Measurements from ENCODE around the gene YES1. TPM values are rescaled to one million over a fixed set of nuclear protein-coding genes. Genes with fewer than 3 reads are reported as not detected.
"Not testable (repeated sequence)": the region's sequence is repeated elsewhere in the genome, so short reads cannot be mapped to it uniquely, and the experiment has no call there.

Gene YES1
- total and polyA plus RNA-seq, 5 donors: 9.2 to 25.9 (median 25.0) TPM

DNA sequence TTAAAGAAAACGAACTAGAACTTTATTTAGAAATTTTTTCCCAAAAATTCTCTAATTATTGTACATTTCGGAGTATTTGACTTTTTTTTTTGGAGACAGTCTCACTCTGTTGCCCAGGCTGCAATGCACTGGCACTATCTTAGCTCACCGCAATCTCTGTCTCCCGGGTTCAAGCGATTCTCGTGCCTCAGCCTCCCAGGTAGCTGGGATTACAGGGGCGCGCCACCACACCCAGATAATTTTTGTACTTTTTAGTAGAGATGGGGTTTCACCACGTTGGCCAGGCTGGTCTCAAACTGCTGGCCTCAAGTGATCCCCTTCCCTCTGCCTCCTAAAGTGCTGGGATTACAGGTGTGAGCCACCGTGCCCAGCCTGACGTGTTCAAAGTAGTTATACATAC is 2.8 kb downstream of the YES1 start:
- ATAC-seq; DNase-seq; H3K9me3 ChIP-seq (ENCODE audit: control insufficient read depth, low read length); H3K27me3 ChIP-seq (ENCODE audit: control insufficient read depth, insufficient read depth); intact Hi-C loops (cut with DNase I); H3K27ac ChIP-seq (ENCODE audit: low read length); H3K4me3 ChIP-seq (ENCODE audit: low read length); H3K4me1 ChIP-seq (ENCODE audit: control insufficient read depth, insufficient read depth, low read length): not testable (repeated sequence)
- WGBS: 95% methylated on average over 11 of the region's 11 CpGs

DNA sequence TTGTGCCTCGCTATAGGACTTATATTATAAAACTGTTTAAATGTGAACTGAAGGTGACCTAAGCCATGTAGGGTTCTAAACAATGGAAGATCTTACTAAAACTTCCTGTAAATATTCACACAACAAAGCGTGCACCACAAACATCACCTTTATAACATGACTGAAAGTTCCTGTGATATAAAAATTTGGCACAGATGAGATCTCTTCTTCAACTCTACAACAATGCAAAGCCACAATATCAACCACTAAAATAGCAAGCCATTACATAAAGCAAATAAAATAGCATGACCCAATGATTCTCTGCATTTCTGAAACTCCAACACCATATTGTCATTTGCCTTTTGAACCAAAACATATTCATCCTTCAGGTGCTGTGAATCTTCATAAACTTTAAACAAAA is 3.5 kb downstream of the YES1 start:
- H3K4me1 ChIP-seq (ENCODE audit: control insufficient read depth, insufficient read depth, low read length): no peaks in the 10 kb centered on the region
- ATAC-seq (no peak), DNase-seq (no peak)
- no peaks in the 10 kb centered on the region for H3K9me3 ChIP-seq (ENCODE audit: control insufficient read depth, low read length)
- no peak overlapping the region for H3K27ac ChIP-seq (ENCODE audit: low read length)
- 61% methylated on average over 2 of the region's 2 CpGs for WGBS
- intact Hi-C loops (cut with DNase I): no loop called here
- peak overlapping the region; percentile 30 for H3K4me3 ChIP-seq (ENCODE audit: low read length)
- H3K27me3 ChIP-seq (ENCODE audit: control insufficient read depth, insufficient read depth): no peaks in the 10 kb centered on the region

- no peaks in the 10 kb centered on the region for H3K9me3 ChIP-seq (ENCODE audit: control insufficient read depth, low read length)
- intact Hi-C loops (cut with DNase I): no loop called here
- no peaks in the 10 kb centered on the region for H3K4me1 ChIP-seq (ENCODE audit: control insufficient read depth, insufficient read depth, low read length)
- WGBS: 18% methylated on average over 5 of the region's 5 CpGs
- DNase-seq (peak in 1 of 3 donors; percentile 49), ATAC-seq (peak in 1 of 2 donors; percentile 22)
- H3K27me3 ChIP-seq (ENCODE audit: control insufficient read depth, insufficient read depth): no peaks in the 10 kb centered on the region
- peak overlapping the region; percentile 76 for H3K27ac ChIP-seq (ENCODE audit: low read length)
- peak overlapping the region; percentile 30 for H3K4me3 ChIP-seq (ENCODE audit: low read length)
Measured at GRCh38 chr18:808086-808485, 4.0 kb downstream of the YES1 start.

- no peaks in the 10 kb centered on the region for H3K9me3 ChIP-seq (ENCODE audit: control insufficient read depth, low read length)
- H3K4me3 ChIP-seq (ENCODE audit: low read length): peak overlapping the region; percentile 10
- H3K27ac ChIP-seq (ENCODE audit: low read length): no peak overlapping the region
- no peaks in the 10 kb centered on the region for H3K27me3 ChIP-seq (ENCODE audit: control insufficient read depth, insufficient read depth)
- intact Hi-C loops (cut with DNase I): no loop called here
- DNase-seq: no peak
- ATAC-seq: no peak
- H3K4me1 ChIP-seq (ENCODE audit: control insufficient read depth, insufficient read depth, low read length): no peaks in the 10 kb centered on the region
- 68% methylated on average over 2 of the region's 2 CpGs for WGBS
Measured at GRCh38 chr18:805755-806110, 6.3 kb downstream of the YES1 start.

GRCh38 chr18:805008-805754 is 6.9 kb downstream of the YES1 start:
- ATAC-seq: no peak
- Histone ChIP-seq H3K4me1 (ENCODE audit: control insufficient read depth, insufficient read depth, low read length) (peaks cover under 1% of the 10 kb centered on the region), H3K27ac (ENCODE audit: low read length) (no peak overlapping the region), H3K27me3 (ENCODE audit: control insufficient read depth, insufficient read depth) (no peaks in the 10 kb centered on the region), H3K4me3 (ENCODE audit: low read length) (peak overlapping the region; percentile 10), H3K9me3 (ENCODE audit: control insufficient read depth, low read length) (no peaks in the 10 kb centered on the region)
- intact Hi-C loops (cut with DNase I): no loop called here
- DNase-seq: no peak
- WGBS: 61% methylated on average over 5 of the region's 5 CpGs

- H3K4me1 ChIP-seq (ENCODE audit: control insufficient read depth, insufficient read depth, low read length): peaks cover 1% of the 10 kb centered on the region
- no peak overlapping the region for H3K27ac ChIP-seq (ENCODE audit: low read length)
- intact Hi-C loops (cut with DNase I): no loop called here
- no peak for ATAC-seq
- WGBS: 74% methylated on average over 3 of the region's 3 CpGs
- no peak for DNase-seq
- no peaks in the 10 kb centered on the region for H3K27me3 ChIP-seq (ENCODE audit: control insufficient read depth, insufficient read depth)
- no peaks in the 10 kb centered on the region for H3K9me3 ChIP-seq (ENCODE audit: control insufficient read depth, low read length)
- H3K4me3 ChIP-seq (ENCODE audit: low read length): no peak overlapping the region
Measured at GRCh38 chr18:801137-801536, 10.9 kb downstream of the YES1 start.

GRCh38 chr18:799943-800342 is 12.1 kb downstream of the YES1 start:
- Histone ChIP-seq H3K27ac (ENCODE audit: low read length) (no peak overlapping the region), H3K27me3 (ENCODE audit: control insufficient read depth, insufficient read depth) (no peaks in the 10 kb centered on the region), H3K4me3 (ENCODE audit: low read length) (no peak overlapping the region), H3K4me1 (ENCODE audit: control insufficient read depth, insufficient read depth, low read length) (peaks cover 1% of the 10 kb centered on the region), H3K9me3 (ENCODE audit: control insufficient read depth, low read length) (no peaks in the 10 kb centered on the region)
- DNase-seq (no peak), ATAC-seq (no peak)
- WGBS: 96% methylated on average over 1 of the region's 1 CpG
- intact Hi-C loops (cut with DNase I): no loop called here

DNA sequence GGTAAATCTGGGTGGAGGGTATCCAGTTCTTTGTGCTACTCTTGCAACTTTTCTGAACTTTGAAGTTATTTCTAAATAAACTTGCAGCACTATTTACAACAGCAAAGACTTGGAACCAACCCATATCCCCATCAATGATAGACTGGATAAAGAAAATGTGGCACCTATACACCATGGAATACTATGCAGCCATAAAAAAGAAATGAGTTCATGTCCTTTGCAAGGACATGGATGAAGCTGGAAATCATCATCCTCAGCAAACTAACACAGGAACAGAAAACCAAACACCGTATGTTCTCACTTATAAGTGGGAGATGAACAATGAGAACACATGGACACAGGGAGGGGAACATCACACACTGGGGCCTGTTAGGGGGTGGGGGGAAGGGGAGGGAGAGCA is 16.7 kb downstream of the YES1 start:
- intact Hi-C loops (cut with DNase I); H3K9me3 ChIP-seq (ENCODE audit: control insufficient read depth, low read length); DNase-seq; H3K4me1 ChIP-seq (ENCODE audit: control insufficient read depth, insufficient read depth, low read length); H3K27ac ChIP-seq (ENCODE audit: low read length); ATAC-seq; H3K4me3 ChIP-seq (ENCODE audit: low read length); H3K27me3 ChIP-seq (ENCODE audit: control insufficient read depth, insufficient read depth): not testable (repeated sequence)
- 92% methylated on average over 1 of the region's 1 CpG for WGBS

- Histone ChIP-seq H3K4me1 (ENCODE audit: control insufficient read depth, insufficient read depth, low read length) (peaks cover 10% of the 10 kb centered on the region), H3K27me3 (ENCODE audit: control insufficient read depth, insufficient read depth) (no peaks in the 10 kb centered on the region), H3K9me3 (ENCODE audit: control insufficient read depth, low read length) (no peaks in the 10 kb centered on the region), H3K4me3 (ENCODE audit: low read length) (no peak overlapping the region), H3K27ac (ENCODE audit: low read length) (no peak overlapping the region)
- WGBS: 90% methylated on average over 1 of the region's 1 CpG
- no peak for ATAC-seq
- intact Hi-C loops (cut with DNase I): no loop called here
- no peak for DNase-seq
Measured at GRCh38 chr18:789397-789796, 22.6 kb downstream of the YES1 start.

- 87% methylated on average over 1 of the region's 1 CpG for WGBS
Measured at GRCh38 chr18:785242-785641, 26.8 kb downstream of the YES1 start.

DNA sequence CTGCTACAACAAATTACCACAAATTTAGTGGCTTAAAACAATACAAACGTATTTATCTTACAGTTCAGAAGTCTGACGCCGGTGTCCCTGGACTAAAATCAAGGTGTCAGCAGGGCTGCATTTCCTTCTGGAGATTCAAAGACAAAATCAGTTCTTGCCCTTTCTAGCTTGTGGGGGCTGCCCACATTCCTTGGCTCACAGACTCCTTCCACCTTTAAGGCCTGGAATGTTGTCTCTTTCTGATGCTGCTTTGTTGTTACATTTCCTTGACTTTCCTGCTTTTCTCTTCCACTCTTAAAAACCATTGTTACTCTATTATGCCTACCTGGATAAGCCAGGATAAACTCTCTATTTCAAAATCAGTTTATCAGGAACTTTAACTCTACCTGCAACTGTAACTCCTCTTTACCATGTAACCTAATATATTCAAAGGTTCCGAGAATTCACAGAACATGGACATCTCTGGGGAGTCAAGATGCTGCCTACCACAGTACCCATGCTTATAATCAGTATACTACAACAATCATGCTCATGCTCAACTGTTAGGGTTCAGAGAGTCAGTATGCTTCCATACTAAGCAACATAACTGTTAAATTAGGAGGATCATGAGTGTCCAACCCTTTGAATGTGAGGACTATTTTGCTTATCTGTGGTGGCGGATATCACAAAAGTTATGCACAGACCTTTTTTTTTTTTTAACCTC is 27.4 kb downstream of the YES1 start:
- intact Hi-C loops (cut with DNase I): no loop called here
- H3K27ac ChIP-seq (ENCODE audit: low read length): no peak overlapping the region
- WGBS: 80% methylated on average over 5 of the region's 5 CpGs
- H3K9me3 ChIP-seq (ENCODE audit: control insufficient read depth, low read length): no peaks in the 10 kb centered on the region
- peaks cover 15% of the 10 kb centered on the region for H3K4me1 ChIP-seq (ENCODE audit: control insufficient read depth, insufficient read depth, low read length)
- H3K4me3 ChIP-seq (ENCODE audit: low read length): no peak overlapping the region
- H3K27me3 ChIP-seq (ENCODE audit: control insufficient read depth, insufficient read depth): no peaks in the 10 kb centered on the region
- no peak for ATAC-seq
- no peak for DNase-seq

More at GRCh38 chr18:785242-785641, 26.8 kb downstream of the YES1 start:
- ATAC-seq: no peak
- DNase-seq: no peak
- no peaks in the 10 kb centered on the region for H3K9me3 ChIP-seq (ENCODE audit: control insufficient read depth, low read length)
- H3K4me3 ChIP-seq (ENCODE audit: low read length): no peak overlapping the region
- H3K27ac ChIP-seq (ENCODE audit: low read length): no peak overlapping the region
- peaks cover 15% of the 10 kb centered on the region for H3K4me1 ChIP-seq (ENCODE audit: control insufficient read depth, insufficient read depth, low read length)
- H3K27me3 ChIP-seq (ENCODE audit: control insufficient read depth, insufficient read depth): no peaks in the 10 kb centered on the region
- intact Hi-C loops (cut with DNase I): no loop called here
